ENCODE data around the gene ACACA.

Gene ACACA

DNA sequence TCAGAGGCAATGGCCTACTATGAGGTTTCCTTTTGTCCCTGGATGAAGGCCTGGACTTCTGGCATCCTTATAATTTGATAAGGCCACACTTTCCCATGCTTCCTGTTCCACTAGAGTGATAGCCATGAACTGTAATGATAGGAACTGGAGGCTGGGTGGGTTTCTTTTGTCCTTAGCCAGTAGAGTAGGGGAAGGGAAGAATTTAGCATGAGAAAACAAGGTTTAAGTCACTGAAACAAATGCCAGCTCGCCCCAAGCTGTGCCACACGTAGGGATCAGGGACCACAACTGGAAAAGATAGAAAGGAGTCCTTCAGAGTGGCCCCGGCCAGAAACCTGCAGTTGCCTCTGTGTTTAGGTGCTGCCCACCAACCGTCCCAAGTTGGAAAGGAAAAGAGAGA is 111.7 kb downstream of the ACACA start:
- no peak overlapping the region for H3K4me3 ChIP-seq (replicated peaks in 1 of 2; ENCODE audit: low read depth in 2 of 2, low read length in 2 of 2)
- DNase-seq (ENCODE audit: low read depth in 2 of 2): no peak
- TF ChIP-seq, protein P1, sequence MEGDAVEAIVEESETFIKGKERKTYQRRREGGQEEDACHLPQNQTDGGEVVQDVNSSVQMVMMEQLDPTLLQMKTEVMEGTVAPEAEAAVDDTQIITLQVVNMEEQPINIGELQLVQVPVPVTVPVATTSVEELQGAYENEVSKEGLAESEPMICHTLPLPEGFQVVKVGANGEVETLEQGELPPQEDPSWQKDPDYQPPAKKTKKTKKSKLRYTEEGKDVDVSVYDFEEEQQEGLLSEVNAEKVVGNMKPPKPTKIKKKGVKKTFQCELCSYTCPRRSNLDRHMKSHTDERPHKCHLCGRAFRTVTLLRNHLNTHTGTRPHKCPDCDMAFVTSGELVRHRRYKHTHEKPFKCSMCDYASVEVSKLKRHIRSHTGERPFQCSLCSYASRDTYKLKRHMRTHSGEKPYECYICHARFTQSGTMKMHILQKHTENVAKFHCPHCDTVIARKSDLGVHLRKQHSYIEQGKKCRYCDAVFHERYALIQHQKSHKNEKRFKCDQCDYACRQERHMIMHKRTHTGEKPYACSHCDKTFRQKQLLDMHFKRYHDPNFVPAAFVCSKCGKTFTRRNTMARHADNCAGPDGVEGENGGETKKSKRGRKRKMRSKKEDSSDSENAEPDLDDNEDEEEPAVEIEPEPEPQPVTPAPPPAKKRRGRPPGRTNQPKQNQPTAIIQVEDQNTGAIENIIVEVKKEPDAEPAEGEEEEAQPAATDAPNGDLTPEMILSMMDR (IDR thresholded peaks at IDR 0.05; ENCODE audit: low read depth, low read length): no peak

DNA sequence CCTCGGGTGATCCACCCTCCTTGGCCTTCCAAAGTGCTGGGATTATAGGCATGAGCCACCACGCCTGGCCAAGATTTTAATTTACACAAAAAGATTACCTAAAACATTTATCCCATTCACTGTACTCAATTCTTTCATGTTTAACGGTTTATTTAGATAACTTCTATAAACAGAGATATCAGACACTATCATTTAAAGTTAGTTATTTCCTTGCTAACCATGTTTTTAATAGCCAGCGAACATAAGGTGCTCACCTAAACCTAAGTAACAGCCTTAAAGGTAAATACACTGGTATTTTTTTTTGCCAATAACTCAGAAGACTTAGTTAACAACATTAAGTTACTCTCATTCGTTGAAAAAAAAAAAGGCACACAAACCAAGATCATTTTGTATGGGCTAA is 112.9 kb downstream of the ACACA start:
- TF ChIP-seq, protein P1 (IDR thresholded peaks at IDR 0.05; ENCODE audit: low read depth, low read length): no peak

DNA sequence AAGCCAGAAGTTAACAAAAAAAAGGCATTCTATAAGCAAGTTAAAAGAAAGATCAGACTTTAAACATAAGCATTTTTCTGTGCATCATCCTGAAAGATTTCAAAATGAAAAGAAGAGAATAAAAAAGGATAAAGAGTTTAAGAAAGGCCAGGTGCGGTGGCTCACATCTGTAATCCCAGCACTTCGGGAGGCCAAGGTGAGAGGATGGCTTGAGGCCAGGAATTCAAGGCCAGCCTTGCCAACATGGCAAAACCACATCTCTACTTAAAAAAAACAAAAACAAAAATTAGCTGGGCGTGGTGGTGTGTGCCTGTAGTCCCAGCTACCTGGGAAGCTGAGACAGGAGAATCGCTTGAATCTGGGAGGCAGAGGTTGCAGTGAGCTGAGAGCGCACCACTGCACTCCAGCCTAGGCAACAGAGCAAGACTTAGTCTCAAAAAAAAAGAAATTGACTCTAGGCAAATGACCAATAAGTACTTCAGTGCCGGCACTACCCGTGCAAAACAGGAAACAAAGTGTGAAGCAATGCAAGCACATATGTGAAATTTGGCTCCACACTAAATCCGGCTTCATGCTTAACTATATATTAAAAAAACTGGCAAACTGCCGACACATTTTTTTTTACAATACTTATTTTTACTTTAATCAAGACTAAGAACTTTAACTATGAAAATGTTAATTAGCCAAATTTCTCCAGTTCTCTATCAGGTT is 114.1 kb downstream of the ACACA start:
- peak; percentile 65 to 83 for DNase-seq (ENCODE audit: low read depth in 2 of 2)
- H3K4me3 ChIP-seq (replicated peaks in 1 of 2; ENCODE audit: low read depth in 2 of 2, low read length in 2 of 2): no peak overlapping the region
- TF ChIP-seq, protein P1 (IDR thresholded peaks at IDR 0.05; ENCODE audit: low read depth, low read length): no peak

More for the DNA sequence above, 112.9 kb downstream of the ACACA start:
- no peak for DNase-seq (ENCODE audit: low read depth in 2 of 2)
- no peak overlapping the region for H3K4me3 ChIP-seq (replicated peaks in 1 of 2; ENCODE audit: low read depth in 2 of 2, low read length in 2 of 2)

DNA sequence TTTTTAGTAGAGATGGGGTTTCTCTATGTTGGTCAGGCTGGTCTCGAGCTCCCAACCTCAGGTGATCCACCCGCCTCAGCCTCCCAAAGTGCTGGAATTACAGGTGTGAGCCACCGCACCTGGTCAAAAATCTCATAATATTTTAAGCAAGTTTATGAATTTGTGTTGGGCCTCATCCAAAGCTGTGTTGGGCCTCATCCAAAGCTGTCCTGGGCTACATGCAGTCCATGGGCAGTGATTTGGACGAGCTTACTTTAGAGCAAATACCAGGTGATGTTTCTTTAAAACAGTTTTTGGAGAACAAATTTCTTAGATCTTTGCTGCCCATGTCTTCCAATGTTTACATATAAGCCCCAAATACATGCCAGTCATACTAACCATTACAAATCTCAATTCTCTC is 115.3 kb downstream of the ACACA start:
- TF ChIP-seq, protein P1 (IDR thresholded peaks at IDR 0.05; ENCODE audit: low read depth, low read length): no peak
- no peak for DNase-seq (ENCODE audit: low read depth in 2 of 2)
- no peak overlapping the region for H3K4me3 ChIP-seq (replicated peaks in 1 of 2; ENCODE audit: low read depth in 2 of 2, low read length in 2 of 2)

DNA sequence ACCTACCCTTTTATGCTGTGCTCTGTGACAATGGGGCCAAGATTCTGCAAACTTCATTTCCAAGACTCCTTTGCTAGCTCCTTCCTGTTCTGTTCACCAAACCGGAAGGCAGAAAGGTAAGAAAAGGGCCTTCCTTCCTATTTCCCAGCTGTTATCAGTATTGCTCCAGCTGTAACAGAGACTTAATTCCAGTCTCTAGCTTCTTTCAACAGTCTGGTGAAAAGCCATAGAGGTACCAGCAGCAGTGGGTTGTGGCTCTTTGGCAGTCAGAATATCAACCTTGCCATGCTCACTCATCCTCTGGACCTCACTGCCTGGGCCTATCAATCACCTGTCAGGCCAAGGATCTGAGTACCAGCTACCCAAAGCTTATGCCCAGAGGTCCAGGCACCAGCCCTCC is 120.2 kb downstream of the ACACA start:
- H3K4me3 ChIP-seq (replicated peaks in 1 of 2; ENCODE audit: low read depth in 2 of 2, low read length in 2 of 2): no peak overlapping the region
- TF ChIP-seq, protein P1 (IDR thresholded peaks at IDR 0.05; ENCODE audit: low read depth, low read length): no peak
- no peak for DNase-seq (ENCODE audit: low read depth in 2 of 2)

DNA sequence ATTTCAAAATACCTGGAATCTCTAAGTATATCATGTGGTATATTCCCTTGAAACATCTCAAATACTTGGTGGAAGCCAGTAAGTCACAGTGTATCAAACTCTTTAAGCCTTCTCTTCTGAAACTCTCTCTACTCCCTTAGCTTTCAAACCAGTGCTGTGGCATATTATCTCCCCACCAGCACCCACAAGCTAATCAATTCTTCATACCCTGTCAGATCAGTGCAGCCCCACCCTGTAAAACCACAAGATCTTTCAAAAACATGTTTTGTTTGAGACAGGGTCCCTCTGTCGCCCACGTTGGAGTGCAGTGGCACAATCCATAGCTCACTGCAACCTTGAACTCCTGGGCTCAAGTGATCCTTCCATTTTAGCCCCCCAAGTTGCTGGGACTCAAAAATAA is 122.4 kb downstream of the ACACA start:
- DNase-seq (ENCODE audit: low read depth in 2 of 2): no peak
- H3K4me3 ChIP-seq (replicated peaks in 1 of 2; ENCODE audit: low read depth in 2 of 2, low read length in 2 of 2): no peak overlapping the region
- TF ChIP-seq, protein P1 (IDR thresholded peaks at IDR 0.05; ENCODE audit: low read depth, low read length): no peak

Data from cardiac fibroblast (primary cell).